Stomach (tissue), 9 donors: ENCODE measurements around the gene LGMN. TPM values are rescaled to one million over a fixed set of nuclear protein-coding genes. Genes with fewer than 3 reads are reported as not detected.

Experiments
- DNase-seq, 2 donors: peaks; one replicate each; pipeline versions ENCODE4 v3.0.0 to v3.0.0-alpha.2; 2013 to 2019
- H3K27ac ChIP-seq, 5 donors: fragments of 200-600 bp in 4 of 5; sonication (generic) in 4 of 5; one replicate each; pipeline ENCODE4 v1.5.1; 2013 to 2019; ENCODE audit warnings: mild to moderate bottlenecking in 1 of 5, moderate library complexity in 1 of 5
- H3K27me3 ChIP-seq, 3 donors: fragments of 200-600 bp; sonication (generic); one replicate each; pipeline ENCODE4 v1.5.1; 2017 to 2019; ENCODE audit warnings: mixed run types in 1 of 3
- H3K36me3 ChIP-seq, 4 donors: fragments of 200-600 bp; sonication (generic); 1 replicate in 3 of 4; 2 replicates in 1 of 4; pipeline ENCODE4 v1.5.1; 2016 to 2019
- H3K4me1 ChIP-seq, 4 donors: fragments of 200-600 bp; sonication (generic); one replicate each; pipeline ENCODE4 v1.5.1; 2016 to 2019
- H3K4me3 ChIP-seq, 4 donors: fragments of 200-600 bp; sonication (generic) in 3 of 4; one replicate each; pipeline ENCODE4 v1.5.1; 2016 to 2019; ENCODE audit warnings: mild to moderate bottlenecking in 1 of 4
- H3K9me3 ChIP-seq, 4 donors: fragments of 200-600 bp; sonication (generic); one replicate each; pipeline ENCODE4 v1.5.1; 2016 to 2019
- EP300 ChIP-seq: sonication (generic); formaldehyde crosslinking; IDR thresholded peaks from one replicate; pipeline ENCODE4 v1.6.1; 2017; ENCODE audit warnings: antibody characterized with exemption
- POLR2A ChIP-seq, 4 donors: fragments of 450-650 bp; IDR thresholded peaks; one replicate each; pipeline ENCODE4 v1.6.1; 2016; ENCODE audit warnings: antibody characterized with exemption in 4 of 4, control low read depth in 2 of 4, mild to moderate bottlenecking in 1 of 4, moderate library complexity in 1 of 4
- POLR2AphosphoS5 ChIP-seq, 3 donors: sonication (generic); formaldehyde crosslinking; IDR thresholded peaks; one replicate each; pipeline ENCODE4 v1.6.1; 2016; ENCODE audit warnings: antibody characterized with exemption in 3 of 3
- WGBS, 5 donors: extraction: QIAGEN DNeasy Blood & Tissue Kit in 3 of 5; methylation state at CpG; one replicate each; pipeline versions ENCODE4 v1.1.5 to v1.1.7; 2013 to 2018; 5-methylcytosine and 5-hydroxymethylcytosine counted together
- intact Hi-C: fragments of 100-400 bp; cut with DNase I; formaldehyde crosslinking; loops from one replicate; pipeline ENCODE4 v1.15.1; 2023; ENCODE audit warnings: low total_unique reads
- polyA plus RNA-seq, 3 donors: library from polyadenylated mRNA; stranded (reverse); fragments of 200-250 nt; gene quantifications; one replicate each; pipeline ENCODE4 v1.2.3, GENCODE V29; 2013
- total RNA-seq, 5 donors: library from RNA; depleted of rRNA; stranded (reverse); fragments of >200 nt; gene quantifications; one replicate each; pipeline versions ENCODE4 v1.1.0 to v1.2.3, GENCODE V29; 2014 to 2016
- TF ChIP-seq, protein P1 (sequence below), 7 experiments: fragments of 450-650 bp in 4 of 7; fragments of 200-600 bp in 3 of 7; sonication (generic) in 3 of 7; IDR thresholded peaks; one replicate each; pipeline ENCODE4 v1.5.1; 2016 to 2019; ENCODE audit warnings: antibody characterized with exemption in 7 of 7, control low read depth in 2 of 7, mild to moderate bottlenecking in 1 of 7
- donor health status: healthy with polysubstance abuse.
- donor health status: Bipolar disorder and iron deficiency.
- donor health status: healthy.

The LGMN gene
- total and polyA plus RNA-seq, 8 donors = 8.2 to 142 (median 50.0) TPM

- no peaks in the 10 kb centered on the region for H3K9me3 ChIP-seq
- H3K27me3 ChIP-seq = no peaks in the 10 kb centered on the region
- no peak overlapping the region for H3K4me3 ChIP-seq
- peak; percentile 68 to 82 for DNase-seq
- intact Hi-C loops = no loop called here
- WGBS, 5 donors = 56 to 69% (median 65%) methylated on average over 11 to 13 of the region's 13 CpGs
- peaks cover 0 to 44% (median 25%) of the 10 kb centered on the region in 4 donors for H3K36me3 ChIP-seq
- no peak overlapping the region for H3K27ac ChIP-seq
- H3K4me1 ChIP-seq = peaks cover 29 to 56% (median 43%) of the 10 kb centered on the region in 4 donors
- TF ChIP-seq, protein P1, sequence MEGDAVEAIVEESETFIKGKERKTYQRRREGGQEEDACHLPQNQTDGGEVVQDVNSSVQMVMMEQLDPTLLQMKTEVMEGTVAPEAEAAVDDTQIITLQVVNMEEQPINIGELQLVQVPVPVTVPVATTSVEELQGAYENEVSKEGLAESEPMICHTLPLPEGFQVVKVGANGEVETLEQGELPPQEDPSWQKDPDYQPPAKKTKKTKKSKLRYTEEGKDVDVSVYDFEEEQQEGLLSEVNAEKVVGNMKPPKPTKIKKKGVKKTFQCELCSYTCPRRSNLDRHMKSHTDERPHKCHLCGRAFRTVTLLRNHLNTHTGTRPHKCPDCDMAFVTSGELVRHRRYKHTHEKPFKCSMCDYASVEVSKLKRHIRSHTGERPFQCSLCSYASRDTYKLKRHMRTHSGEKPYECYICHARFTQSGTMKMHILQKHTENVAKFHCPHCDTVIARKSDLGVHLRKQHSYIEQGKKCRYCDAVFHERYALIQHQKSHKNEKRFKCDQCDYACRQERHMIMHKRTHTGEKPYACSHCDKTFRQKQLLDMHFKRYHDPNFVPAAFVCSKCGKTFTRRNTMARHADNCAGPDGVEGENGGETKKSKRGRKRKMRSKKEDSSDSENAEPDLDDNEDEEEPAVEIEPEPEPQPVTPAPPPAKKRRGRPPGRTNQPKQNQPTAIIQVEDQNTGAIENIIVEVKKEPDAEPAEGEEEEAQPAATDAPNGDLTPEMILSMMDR (IDR thresholded peaks at IDR 0.05) = peak in 5 of 7 experiments; percentile 36 to 55 (median 40)
- TF ChIP-seq POLR2A (IDR thresholded peaks at IDR 0.05) (no peak), POLR2AphosphoS5 (IDR thresholded peaks at IDR 0.05) (no peak)
These were observed 58.0 kb downstream of the LGMN start for GRCh38 chr14:92690171-92691011.

GRCh38 chr14:92688434-92689375, 59.7 kb downstream of the LGMN start:
- peak overlapping the region; percentile 51 to 60 (median 52) for H3K4me3 ChIP-seq
- peak; percentile 49 to 60 for DNase-seq
- intact Hi-C loops = no loop called here
- H3K9me3 ChIP-seq = no peaks in the 10 kb centered on the region
- no peaks in the 10 kb centered on the region for H3K27me3 ChIP-seq
- H3K4me1 ChIP-seq = peaks cover 29 to 58% (median 43%) of the 10 kb centered on the region in 4 donors
- peaks cover 6 to 55% (median 38%) of the 10 kb centered on the region in 4 donors for H3K36me3 ChIP-seq
- WGBS, 5 donors = 52 to 67% (median 64%) methylated on average over 21 to 30 of the region's 30 CpGs
- H3K27ac ChIP-seq = peak overlapping the region in 4 of 5 donors; percentile 55 to 80 (median 70)
- no peak for TF ChIP-seq POLR2A (IDR thresholded peaks at IDR 0.05)
- TF ChIP-seq POLR2AphosphoS5 (IDR thresholded peaks at IDR 0.05) = no peak
- TF ChIP-seq, protein P1 (IDR thresholded peaks at IDR 0.05) = no peak
- TF ChIP-seq EP300 = no peak

DNA sequence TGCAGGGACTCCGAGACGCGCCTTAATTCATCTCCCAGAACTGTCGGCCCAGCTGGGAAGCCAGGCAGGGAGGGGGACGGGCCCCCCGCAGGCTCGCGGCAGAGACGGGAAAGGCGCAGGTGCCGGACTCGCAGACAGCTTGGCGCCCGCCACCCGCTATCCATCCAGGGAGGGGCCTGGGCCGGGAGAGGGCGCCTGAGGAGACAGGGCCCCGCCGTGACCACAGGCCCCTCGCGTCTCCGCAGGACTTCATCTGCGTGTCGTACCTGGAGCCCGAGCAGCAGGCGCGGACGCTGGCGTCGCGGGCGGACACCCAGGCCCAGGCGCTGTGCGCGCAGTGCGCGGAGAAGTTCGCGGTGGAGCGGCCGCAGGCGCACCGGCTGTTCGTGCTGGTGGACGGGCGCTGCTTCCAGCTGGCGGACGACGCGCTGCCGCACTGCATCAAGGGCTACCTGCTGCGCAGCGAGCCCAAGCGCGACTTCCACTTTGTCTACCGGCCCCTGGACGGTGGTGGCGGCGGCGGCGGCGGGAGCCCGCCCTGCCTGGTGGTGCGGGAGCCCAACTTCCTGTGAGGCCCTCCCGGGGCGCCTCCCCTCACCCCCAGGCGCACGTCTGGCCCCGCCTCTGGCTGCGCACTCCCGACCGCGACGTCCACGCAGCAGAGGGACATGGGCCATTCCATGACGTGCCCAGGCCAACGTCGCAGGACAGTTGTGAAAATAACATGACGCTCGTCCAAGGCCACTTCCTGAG, 60.6 kb downstream of the LGMN start:
- Histone ChIP-seq H3K27ac (peak overlapping the region; percentile 1 to 80 (median 69)), H3K9me3 (no peaks in the 10 kb centered on the region), H3K4me3 (peak overlapping the region; percentile 51 to 60 (median 52)), H3K36me3 (peaks cover 6 to 59% (median 41%) of the 10 kb centered on the region in 4 donors), H3K4me1 (peaks cover 26 to 50% (median 38%) of the 10 kb centered on the region in 4 donors), H3K27me3 (no peaks in the 10 kb centered on the region)
- peak; percentile 62 to 80 for DNase-seq
- TF ChIP-seq, protein P1 (IDR thresholded peaks at IDR 0.05) = no peak
- TF ChIP-seq POLR2AphosphoS5 (IDR thresholded peaks at IDR 0.05) (peak in 2 of 3 donors; percentile 4 to 11), EP300 (no peak), POLR2A (IDR thresholded peaks at IDR 0.05) (no peak)
- intact Hi-C loops = no loop called here
- 21 to 65% (median 26%) methylated on average over 42 to 80 of the region's 80 CpGs for WGBS, 5 donors
